Activated CD4-positive, alpha-beta T cell treated with anti-CD3 and anti-CD28 coated beads, Interleukin-2, amount 50 U/mL, for 1 hour (primary cell): ENCODE data around the gene ZNF646.

Source experiments
- DNase-seq: peaks from one replicate; pipeline ENCODE4 v3.0.0-alpha.2; 2020

ZNF646 gene

GRCh38 chr16:31073970-31074813 is at the start of gene ZNF646, which contains the start of gene ZNF668:
Gene ZNF646, plus strand, starts transcription at chr16:31074422. Its CDS starts 1,903 bp downstream, at chr16:31076325.
Gene ZNF668, minus strand, starts transcription at chr16:31074240. Its CDS starts 9,781 bp downstream, at chr16:31064459.
- DNase-seq, result peak; percentile 97

GRCh38 chr16:31025339-31025738 is 48.9 kb upstream of the ZNF646 start:
- no peak for DNase-seq

- no peak for DNase-seq
Observed at GRCh38 chr16:31029272-31029671, 45.0 kb upstream of the ZNF646 start.

- no peak for DNase-seq
Observed at GRCh38 chr16:31031276-31031675, 42.9 kb upstream of the ZNF646 start.

- DNase-seq, result peak; percentile 97
Observed at GRCh38 chr16:31032736-31033708, 41.2 kb upstream of the ZNF646 start, which contains the start of gene STX4. Gene STX4, plus strand, starts transcription at chr16:31033558. Its CDS starts 248 bp downstream, at chr16:31033806.

- DNase-seq, result peak; percentile 85
Observed at GRCh38 chr16:31033709-31034492, 40.3 kb upstream of the ZNF646 start.

- DNase-seq, result no peak
Observed at GRCh38 chr16:31036691-31037090, 37.5 kb upstream of the ZNF646 start.

- no peak for DNase-seq
Observed at GRCh38 chr16:31038993-31039392, 35.2 kb upstream of the ZNF646 start.

- no peak for DNase-seq
Observed at GRCh38 chr16:31042866-31043265, 31.4 kb upstream of the ZNF646 start.

GRCh38 chr16:31043352-31043751 is 30.9 kb upstream of the ZNF646 start:
- DNase-seq, result no peak

GRCh38 chr16:31043898-31044481 is 30.2 kb upstream of the ZNF646 start:
- no peak for DNase-seq

GRCh38 chr16:31050280-31051030 is 23.8 kb upstream of the ZNF646 start:
- DNase-seq, result no peak

GRCh38 chr16:31052114-31052513 is 22.1 kb upstream of the ZNF646 start:
- DNase-seq, result no peak

- DNase-seq, result no peak
Observed at GRCh38 chr16:31055613-31056012, 18.6 kb upstream of the ZNF646 start.

- no peak for DNase-seq
Observed at GRCh38 chr16:31061126-31061812, 13.0 kb upstream of the ZNF646 start.

- DNase-seq, result no peak
Observed at GRCh38 chr16:31061813-31062440, 12.3 kb upstream of the ZNF646 start.

GRCh38 chr16:31063495-31063842 is 10.8 kb upstream of the ZNF646 start:
- no peak for DNase-seq

GRCh38 chr16:31063843-31064611 is 10.2 kb upstream of the ZNF646 start:
- no peak for DNase-seq

GRCh38 chr16:31064882-31065461 is 9.2 kb upstream of the ZNF646 start:
- DNase-seq, result no peak
